Chondrocyte (in vitro differentiated cells): ENCODE data around the gene GNA12. TPM values are rescaled to one million over a fixed set of nuclear protein-coding genes. Genes with fewer than 3 reads are reported as not detected.

ENCODE experiments used
- DNase-seq: peaks from one replicate; pipeline ENCODE4 v3.0.0; 2021; ENCODE audit warnings: mixed read lengths, low spot score
- H3K27ac Mint-ChIP-seq: one replicate; pipeline ENCODE4 v1.8.0; 2021; ENCODE audit warnings: mild to moderate bottlenecking, moderate library complexity, mixed read lengths; ENCODE audit not compliant: unreplicated experiment
- H3K27me3 Mint-ChIP-seq: 2 replicates; pipeline ENCODE4 v1.8.0; 2021; ENCODE audit warnings: low read depth, mixed read lengths
- H3K36me3 Mint-ChIP-seq: 2 replicates; pipeline ENCODE4 v1.8.0; 2021; ENCODE audit warnings: low read depth, mixed read lengths
- H3K4me1 Mint-ChIP-seq: 2 replicates; pipeline ENCODE4 v1.8.0; 2021; ENCODE audit warnings: low read depth, mild to moderate bottlenecking, mixed read lengths
- H3K4me3 Mint-ChIP-seq: one replicate; pipeline ENCODE4 v1.8.0; 2021; ENCODE audit warnings: mild to moderate bottlenecking, moderate library complexity, mixed read lengths; ENCODE audit not compliant: unreplicated experiment
- H3K9me3 Mint-ChIP-seq: 2 replicates; pipeline ENCODE4 v1.8.0; 2021; ENCODE audit warnings: low read depth, mixed read lengths
- total RNA-seq: library from RNA; stranded (reverse); gene quantifications from 3 replicates; pipeline ENCODE4 v1.2.1, GENCODE V29; 2021
- TF ChIP-seq, protein P1 (sequence below): fragments of 200-600 bp; sonication (generic); IDR thresholded peaks from 2 replicates; pipeline ENCODE4 v1.5.0; 2021; ENCODE audit warnings: antibody characterized with exemption, mild to moderate bottlenecking, moderate library complexity

GNA12 gene
- total RNA-seq, 1 donor from 2014 or later: 111 TPM

DNA sequence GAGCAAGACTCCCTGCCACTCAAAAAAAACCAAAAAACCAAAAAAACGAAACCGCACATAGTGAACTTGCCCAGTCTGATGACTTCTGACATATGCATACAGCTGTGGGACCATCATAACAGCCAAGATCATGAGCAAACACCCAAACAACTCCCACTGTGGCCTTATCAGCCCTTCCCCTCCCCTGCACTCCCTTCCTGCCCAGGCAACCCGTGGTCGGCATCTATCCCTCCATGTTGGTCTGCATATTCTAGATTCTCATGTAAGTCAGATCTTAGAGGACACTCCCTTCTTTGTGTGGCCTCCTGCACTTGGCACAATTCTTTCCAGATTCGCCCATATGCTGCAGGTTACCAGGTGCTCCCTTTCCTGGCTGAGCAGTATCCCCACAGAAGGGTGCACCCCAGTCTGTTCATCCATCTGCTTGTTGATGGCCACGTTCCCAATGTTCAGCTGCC is 72.8 kb downstream of the GNA12 start:
- H3K9me3 Mint-ChIP-seq: no peaks in the 10 kb centered on the region
- peaks cover 28% of the 10 kb centered on the region for H3K36me3 Mint-ChIP-seq
- H3K4me3 Mint-ChIP-seq: no peak overlapping the region
- TF ChIP-seq, protein P1, sequence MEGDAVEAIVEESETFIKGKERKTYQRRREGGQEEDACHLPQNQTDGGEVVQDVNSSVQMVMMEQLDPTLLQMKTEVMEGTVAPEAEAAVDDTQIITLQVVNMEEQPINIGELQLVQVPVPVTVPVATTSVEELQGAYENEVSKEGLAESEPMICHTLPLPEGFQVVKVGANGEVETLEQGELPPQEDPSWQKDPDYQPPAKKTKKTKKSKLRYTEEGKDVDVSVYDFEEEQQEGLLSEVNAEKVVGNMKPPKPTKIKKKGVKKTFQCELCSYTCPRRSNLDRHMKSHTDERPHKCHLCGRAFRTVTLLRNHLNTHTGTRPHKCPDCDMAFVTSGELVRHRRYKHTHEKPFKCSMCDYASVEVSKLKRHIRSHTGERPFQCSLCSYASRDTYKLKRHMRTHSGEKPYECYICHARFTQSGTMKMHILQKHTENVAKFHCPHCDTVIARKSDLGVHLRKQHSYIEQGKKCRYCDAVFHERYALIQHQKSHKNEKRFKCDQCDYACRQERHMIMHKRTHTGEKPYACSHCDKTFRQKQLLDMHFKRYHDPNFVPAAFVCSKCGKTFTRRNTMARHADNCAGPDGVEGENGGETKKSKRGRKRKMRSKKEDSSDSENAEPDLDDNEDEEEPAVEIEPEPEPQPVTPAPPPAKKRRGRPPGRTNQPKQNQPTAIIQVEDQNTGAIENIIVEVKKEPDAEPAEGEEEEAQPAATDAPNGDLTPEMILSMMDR: no peak
- no peak overlapping the region for H3K27ac Mint-ChIP-seq
- DNase-seq: no peak
- H3K27me3 Mint-ChIP-seq: no peaks in the 10 kb centered on the region
- peaks cover 9% of the 10 kb centered on the region for H3K4me1 Mint-ChIP-seq

DNA sequence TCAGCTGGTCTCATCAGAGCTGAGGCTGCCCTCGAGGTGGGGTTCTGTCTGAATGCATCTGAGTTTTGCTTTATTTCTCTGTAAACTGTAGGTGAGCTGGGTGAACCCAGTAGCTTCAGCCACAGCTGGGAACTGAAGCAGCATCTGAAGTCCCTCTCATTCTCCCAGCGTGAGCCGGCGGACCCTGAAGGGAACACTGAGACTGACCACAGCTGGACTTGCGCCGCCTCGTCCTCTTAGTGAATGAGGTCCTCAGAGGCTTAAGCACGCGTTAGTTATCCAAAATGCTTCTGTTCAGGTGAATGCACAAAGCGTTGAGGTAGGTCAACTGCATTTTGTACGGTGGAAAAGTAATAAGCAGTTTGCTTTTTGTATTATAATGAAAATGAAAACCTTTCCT is 79.5 kb downstream of the GNA12 start:
- peaks cover 10% of the 10 kb centered on the region for H3K36me3 Mint-ChIP-seq
- DNase-seq: no peak
- H3K27ac Mint-ChIP-seq: no peak overlapping the region
- TF ChIP-seq, protein P1: no peak
- H3K4me1 Mint-ChIP-seq: peaks cover 50% of the 10 kb centered on the region
- H3K9me3 Mint-ChIP-seq: no peaks in the 10 kb centered on the region
- no peak overlapping the region for H3K4me3 Mint-ChIP-seq
- no peaks in the 10 kb centered on the region for H3K27me3 Mint-ChIP-seq

DNA sequence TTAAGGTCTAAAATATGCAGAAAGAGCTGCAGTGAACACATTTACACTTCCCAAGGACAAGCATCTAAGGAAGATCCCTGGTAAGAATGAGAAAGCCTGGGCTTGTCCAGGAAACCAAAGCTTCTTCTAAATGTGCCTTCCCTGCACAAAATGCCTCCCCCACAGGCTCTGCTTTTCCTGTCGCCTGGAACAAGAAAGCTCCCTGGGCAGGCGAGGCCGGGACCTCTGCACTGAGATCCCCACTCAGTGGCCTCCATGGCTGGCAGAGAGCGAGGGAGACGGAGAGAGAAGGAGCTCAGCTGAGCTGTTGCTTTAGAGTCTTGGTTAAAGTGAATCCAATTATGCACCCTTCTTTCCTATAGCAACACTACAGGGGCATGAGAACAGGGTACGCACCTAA is 80.5 kb downstream of the GNA12 start:
- peaks cover 10% of the 10 kb centered on the region for H3K36me3 Mint-ChIP-seq
- no peaks in the 10 kb centered on the region for H3K27me3 Mint-ChIP-seq
- peak overlapping the region; percentile 84 for H3K27ac Mint-ChIP-seq
- TF ChIP-seq, protein P1: no peak
- H3K4me1 Mint-ChIP-seq: peaks cover 59% of the 10 kb centered on the region
- H3K9me3 Mint-ChIP-seq: no peaks in the 10 kb centered on the region
- no peak overlapping the region for H3K4me3 Mint-ChIP-seq
- DNase-seq: no peak

DNA sequence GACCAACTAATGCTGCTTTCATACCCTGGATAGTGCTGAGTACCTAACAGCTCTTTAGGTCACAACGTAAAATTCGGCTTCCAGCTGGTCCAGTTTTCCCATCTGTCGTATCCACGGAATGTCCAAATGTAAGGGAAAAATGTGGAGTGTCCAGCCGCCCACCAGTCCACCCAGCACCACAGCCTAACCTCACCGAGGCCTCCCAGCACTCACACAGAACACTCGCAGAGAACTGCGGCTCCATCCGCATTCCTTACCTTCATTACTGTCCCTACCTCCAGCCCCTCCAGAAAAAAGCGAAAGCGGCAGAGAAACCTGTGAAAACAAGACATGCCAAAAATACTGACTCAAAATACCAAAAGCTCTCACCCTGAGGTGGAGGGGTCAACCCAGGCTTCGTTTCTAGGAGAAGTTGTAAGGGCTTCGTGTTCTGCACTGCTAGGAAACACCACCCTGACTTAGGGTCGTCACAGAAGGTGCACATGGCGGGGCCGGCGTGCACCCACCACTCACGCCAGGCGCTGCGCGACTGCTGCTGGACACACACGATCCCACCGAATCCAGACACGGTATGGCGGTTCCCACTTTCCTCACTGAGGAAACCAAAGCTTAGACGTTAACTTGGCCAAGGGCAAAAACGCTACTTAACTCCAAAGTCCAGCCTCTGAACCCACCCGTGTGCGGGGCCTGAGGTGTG is 82.2 kb downstream of the GNA12 start:
- peaks cover 6% of the 10 kb centered on the region for H3K36me3 Mint-ChIP-seq
- TF ChIP-seq, protein P1: no peak
- H3K4me1 Mint-ChIP-seq: peaks cover 70% of the 10 kb centered on the region
- no peaks in the 10 kb centered on the region for H3K9me3 Mint-ChIP-seq
- no peaks in the 10 kb centered on the region for H3K27me3 Mint-ChIP-seq
- no peak for DNase-seq
- H3K4me3 Mint-ChIP-seq: no peak overlapping the region
- peak overlapping the region; percentile 93 for H3K27ac Mint-ChIP-seq

DNA sequence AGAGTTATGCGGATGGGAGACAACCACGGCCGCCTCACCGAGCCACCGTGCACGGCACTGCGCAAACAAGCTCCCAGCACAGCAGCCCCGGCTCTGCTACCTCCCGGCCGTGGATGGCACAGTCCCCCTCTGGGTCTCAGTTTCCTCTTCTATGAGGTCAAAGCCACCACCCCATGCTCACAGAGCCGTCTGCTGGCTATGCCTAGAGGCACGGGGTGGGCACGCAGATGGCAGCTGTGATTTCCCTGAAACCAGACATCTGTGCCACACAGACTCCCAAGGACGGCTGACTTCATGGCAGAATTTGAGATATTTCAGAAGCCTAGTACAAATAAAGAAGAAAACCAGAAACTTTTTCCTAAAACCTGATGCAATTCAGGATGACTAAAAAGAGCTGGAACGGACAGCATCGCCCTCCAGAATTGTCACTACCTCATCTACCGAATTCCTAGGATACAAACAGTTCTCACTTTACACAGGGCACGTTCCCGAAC is 82.9 kb downstream of the GNA12 start:
- no peaks in the 10 kb centered on the region for H3K9me3 Mint-ChIP-seq
- peaks cover 78% of the 10 kb centered on the region for H3K4me1 Mint-ChIP-seq
- H3K27ac Mint-ChIP-seq: peak overlapping the region; percentile 93
- H3K36me3 Mint-ChIP-seq: peaks cover 9% of the 10 kb centered on the region
- peak overlapping the region; percentile 22 for H3K4me3 Mint-ChIP-seq
- no peak for DNase-seq
- H3K27me3 Mint-ChIP-seq: no peaks in the 10 kb centered on the region
- TF ChIP-seq, protein P1: no peak
